ENCODE measurements around the gene ZNF117. TPM values are rescaled to one million over a fixed set of nuclear protein-coding genes. Genes with fewer than 3 reads are reported as not detected.

ZNF117 gene
- total and polyA plus RNA-seq, 2 of the 8 experiments (the other 6 are each of a cell fraction or from before 2014, with no cell fraction given) = 2.9 to 13.0 TPM

DNA sequence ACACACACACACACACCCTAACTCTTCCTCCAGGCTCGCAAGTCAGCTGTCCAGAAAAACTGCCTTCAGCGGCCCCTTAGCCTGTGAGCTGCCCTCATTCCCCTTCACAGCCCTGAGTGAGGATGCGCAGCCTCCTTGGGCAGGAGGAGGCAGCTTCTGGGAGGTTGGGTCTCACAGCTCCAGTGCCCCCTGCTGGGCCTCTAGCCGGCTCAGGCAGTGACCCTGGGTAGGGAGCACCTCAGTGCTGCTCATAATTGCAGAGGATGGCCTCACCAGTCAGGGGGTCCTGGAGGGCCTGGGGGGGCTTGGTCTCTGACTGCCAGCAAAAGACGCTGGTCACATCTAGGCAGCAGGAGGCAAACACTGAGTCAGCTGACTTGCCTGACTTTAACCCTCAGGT lies 44.1 kb downstream of the ZNF117 start:
- Histone ChIP-seq H3K18ac (ENCODE audit: extremely low read depth, low read length) (peak overlapping the region; percentile 60; the same call in 1 of the 2 replicates), H2AK5ac (ENCODE audit: low read depth, low read length) (no peak overlapping the region), H3K79me2 (ENCODE audit: control insufficient read depth in 1 of 2, insufficient read depth in 2 of 2, low read length in 2 of 2) (no peaks in the 10 kb centered on the region), H3K79me1 (ENCODE audit: low read depth, low read length) (no peaks in the 10 kb centered on the region), H2BK12ac (ENCODE audit: low read depth, low read length) (no peak overlapping the region), H2BK15ac (ENCODE audit: low read length) (no peak overlapping the region), H2BK120ac (replicated peaks; ENCODE audit: low read depth, low read length) (no peak overlapping the region), H4K20me1 (replicated peaks in 1 of 2; ENCODE audit: control insufficient read depth in 1 of 2, insufficient read depth in 2 of 2, low read length in 2 of 2) (no peaks in the 10 kb centered on the region), H3K9me3 (ENCODE audit: insufficient read depth in 2 of 2, low read depth in 1 of 2, low read length in 1 of 2) (no peaks in the 10 kb centered on the region), H2BK5ac (ENCODE audit: low read depth, low read length) (no peak overlapping the region), H2BK20ac (ENCODE audit: low read length) (no peak overlapping the region), H3K14ac (ENCODE audit: insufficient read length) (no peak overlapping the region), H2AFZ (ENCODE audit: low read length) (no peak overlapping the region), H3K4me2 (ENCODE audit: insufficient read depth in 1 of 2, low read depth in 2 of 2, low read length in 2 of 2) (peak overlapping the region; percentile 57 to 95), H3K36me3 (ENCODE audit: control insufficient read depth in 2 of 4, insufficient read depth in 4 of 4, low read length in 3 of 4) (no peaks in the 10 kb centered on the region), H3K4ac (replicated peaks; ENCODE audit: insufficient read length, low read depth, low read length) (no peak overlapping the region), H3K23me2 (ENCODE audit: low read depth, low read length) (peaks cover 5% of the 10 kb centered on the region; the same call in 1 of the 2 replicates), H3K9ac (replicated peaks in 1 of 4; ENCODE audit: extremely low read depth in 1 of 4, low read depth in 3 of 4, low read length in 3 of 4) (no peak overlapping the region), H4K8ac (ENCODE audit: extremely low read depth, insufficient read depth, low read length) (peak overlapping the region; percentile 71; the same call in 1 of the 2 replicates), H3K27ac (ENCODE audit: low read depth, low read length) (no peak overlapping the region), H3K56ac (replicated peaks; ENCODE audit: insufficient read length, low read depth, low read length) (no peak overlapping the region), H4K5ac (ENCODE audit: insufficient read length, low read depth, low read length) (no peak overlapping the region), H3K23ac (ENCODE audit: insufficient read length) (no peak overlapping the region), H4K91ac (replicated peaks; ENCODE audit: insufficient read length, low read length) (no peak overlapping the region), H3K27me3 (replicated peaks in 1 of 4; ENCODE audit: control insufficient read depth in 3 of 4, extremely low read depth in 1 of 4, insufficient read depth in 3 of 4, low read length in 3 of 4) (peaks cover 2 to 10% (median 6%) of the 10 kb centered on the region in 4 experiments; a peak in 4 of 7 replicates), H3K4me1 (replicated peaks in 1 of 4; ENCODE audit: control insufficient read depth in 3 of 4, insufficient read depth in 4 of 4, low read length in 3 of 4) (no peaks in the 10 kb centered on the region), H3K4me3 (ENCODE audit: extremely low read depth in 1 of 4, insufficient read depth in 2 of 4, low read depth in 3 of 4, low read length in 4 of 4) (peak overlapping the region in 3 of 4 experiments; percentile 56 to 68 (median 67); a peak in 4 of 8 replicates)
- FAIRE-seq (no peak), DNase-seq (ENCODE audit: low read depth in 1 of 2, low spot score in 2 of 2) (peak in 1 of 2 experiments; percentile 72)
- CTCF ChIA-PET (ENCODE audit: partially characterized antibody) = interaction anchor here (0.7 to 3.4 kb wide), 7 partner anchors 10 to 361 kb away, joined by 3 to 19 read pairs (median 3); no protein-coding TSS in a partner anchor
- TF ChIP-seq NRF1 (IDR thresholded peaks at IDR 0.05; ENCODE audit: low read depth, low read length) = no peak
- no peak for TF ChIP-seq CBX8 (IDR thresholded peaks at IDR 0.05; ENCODE audit: borderline replicate concordance, low read depth, low read length)
- TF ChIP-seq SIN3A (conservative IDR thresholded peaks at IDR 0.05 in 1 of 2, IDR thresholded peaks at IDR 0.05 in 1 of 2; ENCODE audit: low read depth in 1 of 2, low read length in 2 of 2) = no peak
- TF ChIP-seq, protein P1, sequence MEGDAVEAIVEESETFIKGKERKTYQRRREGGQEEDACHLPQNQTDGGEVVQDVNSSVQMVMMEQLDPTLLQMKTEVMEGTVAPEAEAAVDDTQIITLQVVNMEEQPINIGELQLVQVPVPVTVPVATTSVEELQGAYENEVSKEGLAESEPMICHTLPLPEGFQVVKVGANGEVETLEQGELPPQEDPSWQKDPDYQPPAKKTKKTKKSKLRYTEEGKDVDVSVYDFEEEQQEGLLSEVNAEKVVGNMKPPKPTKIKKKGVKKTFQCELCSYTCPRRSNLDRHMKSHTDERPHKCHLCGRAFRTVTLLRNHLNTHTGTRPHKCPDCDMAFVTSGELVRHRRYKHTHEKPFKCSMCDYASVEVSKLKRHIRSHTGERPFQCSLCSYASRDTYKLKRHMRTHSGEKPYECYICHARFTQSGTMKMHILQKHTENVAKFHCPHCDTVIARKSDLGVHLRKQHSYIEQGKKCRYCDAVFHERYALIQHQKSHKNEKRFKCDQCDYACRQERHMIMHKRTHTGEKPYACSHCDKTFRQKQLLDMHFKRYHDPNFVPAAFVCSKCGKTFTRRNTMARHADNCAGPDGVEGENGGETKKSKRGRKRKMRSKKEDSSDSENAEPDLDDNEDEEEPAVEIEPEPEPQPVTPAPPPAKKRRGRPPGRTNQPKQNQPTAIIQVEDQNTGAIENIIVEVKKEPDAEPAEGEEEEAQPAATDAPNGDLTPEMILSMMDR (IDR thresholded peaks at IDR 0.05; ENCODE audit: control extremely low read depth in 1 of 3, insufficient read depth in 1 of 3, low read depth in 1 of 3, low read length in 3 of 3) = peak; percentile 12 to 39 (median 28); a peak in 2 of 4 replicates
- no peak for TF ChIP-seq CREB1 (IDR thresholded peaks at IDR 0.05)
- TF ChIP-seq TCF12 (IDR thresholded peaks at IDR 0.05; ENCODE audit: low read depth, low read length) = no peak
- TF ChIP-seq RAD21 (IDR thresholded peaks at IDR 0.05 in 1 of 2, conservative IDR thresholded peaks at IDR 0.05 in 1 of 2; ENCODE audit: low read depth in 2 of 2, low read length in 2 of 2) = peak; percentile 22 to 37; a peak in 2 of 4 replicates
- no peak for TF ChIP-seq CBX5 (IDR thresholded peaks at IDR 0.05; ENCODE audit: low read depth, low read length)
- POLR2A ChIA-PET (ENCODE audit: partially characterized antibody) = interaction anchor here (1.1 to 1.2 kb wide), 2 partner anchors 42 to 892 kb away, joined by 3 read pairs; no protein-coding TSS in a partner anchor
- WGBS, 2 experiments (ENCODE audit: extremely low coverage in 1 of 2, insufficient coverage in 1 of 2, insufficient read length in 1 of 2, insufficient replicate concordance in 2 of 2, low coverage in 1 of 2, low lambda C conversion rate in 2 of 2, missing lambda C conversion rate in 1 of 2) = 53% methylated on average over 5 of the region's 5 CpGs; no CpG with 5 or more reads in 1 of the 2 experiments
